GM18526 (cell line): Measurements from ENCODE around the gene NPLOC4.
A peak's percentile ranks its signal among the peaks of the same experiment; 100 is the strongest.

Source experiments
- POLR2A ChIP-seq: IDR thresholded peaks from 3 replicates; pipeline ENCODE4 v1.6.1; 2011; ENCODE audit not compliant: insufficient read length; ENCODE audit errors: extremely low read depth

Gene NPLOC4

GRCh38 chr17:81522491-81523401 lies 114.2 kb downstream of the NPLOC4 start:
- TF ChIP-seq POLR2A: no peak

- no peak for TF ChIP-seq POLR2A
Observed at GRCh38 chr17:81520021-81520901, 116.7 kb downstream of the NPLOC4 start.

- TF ChIP-seq POLR2A: peak; percentile 28
Observed at GRCh38 chr17:81519284-81520020, 117.5 kb downstream of the NPLOC4 start.

- peak; percentile 17 for TF ChIP-seq POLR2A
Observed at GRCh38 chr17:81518785-81519283, 118.1 kb downstream of the NPLOC4 start.

GRCh38 chr17:81518113-81518784 lies 118.7 kb downstream of the NPLOC4 start:
- TF ChIP-seq POLR2A: peak; percentile 5

GRCh38 chr17:81517339-81518112 lies 119.4 kb downstream of the NPLOC4 start:
- TF ChIP-seq POLR2A: peak; percentile 72

GRCh38 chr17:81517009-81517338 lies 119.9 kb downstream of the NPLOC4 start:
- no peak for TF ChIP-seq POLR2A

- peak; percentile 31 for TF ChIP-seq POLR2A
Observed at GRCh38 chr17:81516439-81516838, 120.5 kb downstream of the NPLOC4 start.

- TF ChIP-seq POLR2A: no peak
Observed at GRCh38 chr17:81515530-81516041, 121.3 kb downstream of the NPLOC4 start.

GRCh38 chr17:81514739-81515529 lies 122.0 kb downstream of the NPLOC4 start:
- TF ChIP-seq POLR2A: peak; percentile 39

GRCh38 chr17:81514489-81514738 lies 122.5 kb downstream of the NPLOC4 start:
- no peak for TF ChIP-seq POLR2A

- TF ChIP-seq POLR2A: no peak
Observed at GRCh38 chr17:81513753-81514488, 123.0 kb downstream of the NPLOC4 start.
